Liver (tissue), 3 donors: ENCODE results near the gene CFAP97D2.

Experiments used
- CTCF ChIP-seq: fragments of 150-350 bp; IDR thresholded peaks from 2 replicates; pipeline ENCODE4 v1.5.1; 2017; ENCODE audit warnings: improper control_type of control experiment, low read depth, low read length; ENCODE audit not compliant: missing input control
- EGR1 ChIP-seq, 2 donors: IDR thresholded peaks; 2 replicates each; pipeline ENCODE4 v1.6.1; 2016 to 2018; ENCODE audit warnings: antibody characterized with exemption in 2 of 2, low read depth in 2 of 2
- JUND ChIP-seq, 2 donors: IDR thresholded peaks; 2 replicates each; pipeline ENCODE4 v1.6.1; 2016; ENCODE audit warnings: antibody characterized with exemption in 2 of 2
- MAX ChIP-seq: IDR thresholded peaks from 2 replicates; pipeline ENCODE4 v1.6.1; 2016; ENCODE audit warnings: antibody characterized with exemption
- RAD21 ChIP-seq, 2 donors: IDR thresholded peaks; 2 replicates each; pipeline ENCODE4 v1.6.1; 2016; ENCODE audit warnings: antibody characterized with exemption in 2 of 2, mild to moderate bottlenecking in 2 of 2
- TF ChIP-seq, protein P1 (sequence below): IDR thresholded peaks from 2 replicates; pipeline ENCODE4 v1.6.1; 2016; ENCODE audit warnings: antibody characterized with exemption
- donor health status: healthy.
- donor health status: healthy.

- TF ChIP-seq, protein P1, sequence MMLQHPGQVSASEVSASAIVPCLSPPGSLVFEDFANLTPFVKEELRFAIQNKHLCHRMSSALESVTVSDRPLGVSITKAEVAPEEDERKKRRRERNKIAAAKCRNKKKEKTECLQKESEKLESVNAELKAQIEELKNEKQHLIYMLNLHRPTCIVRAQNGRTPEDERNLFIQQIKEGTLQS: no peak
- TF ChIP-seq CTCF: no peak
- TF ChIP-seq RAD21 (IDR thresholded peaks at IDR 0.05): no peak
- TF ChIP-seq JUND (IDR thresholded peaks at IDR 0.05): no peak
- TF ChIP-seq EGR1 (IDR thresholded peaks at IDR 0.05; ENCODE audit: low read depth in 2 of 2): no peak
- TF ChIP-seq MAX: no peak
Measured at GRCh38 chr13:114226088-114226487, 47.0 kb downstream of the CFAP97D2 start.
